GM12878 (cell line): ENCODE measurements around the gene FNDC3B. TPM values are rescaled to one million over a fixed set of nuclear protein-coding genes. Genes with fewer than 3 reads are reported as not detected.

Experiments used
- ATAC-seq: fragments of 200-7000 bp; cut with Tn5 transposase; 3 replicates; pipeline ENCODE4 v1.9.1; 2020; ENCODE audit warnings: mild to moderate bottlenecking, moderate library complexity
- BruUV-seq: library from RNA; stranded (reverse); fragments of 400-500 nt; replicated peaks from 2 replicates; lab custom pipeline; 2021; lab: Mats Ljungman, UMichigan
- CTCF ChIA-PET: fragments of 300-600 bp; sonication (Branson Sonifier 250); formaldehyde crosslinking; extraction: SDS; loops from one replicate; lab custom pipeline; 2021; ENCODE audit warnings: inconsistent platforms; lab: Yijun Ruan, JAX
- POLR2A ChIA-PET: fragments of 350-600 bp; formaldehyde crosslinking; extraction: SDS; loops from one replicate; lab custom pipeline; 2021; ENCODE audit warnings: inconsistent platforms; lab: Charles Lee
- RAD21 ChIA-PET: fragments of 300-600 bp; sonication (Branson Sonifier 250); formaldehyde crosslinking; loops from one replicate; lab custom pipeline; 2023; ENCODE audit warnings: antibody characterized with exemption; ENCODE audit not compliant: unreplicated experiment; lab: Charles Lee
- SMC1A ChIA-PET: fragments of 300-600 bp; sonication (Branson Sonifier 250); formaldehyde crosslinking; loops from one replicate; lab custom pipeline; 2023; ENCODE audit not compliant: unreplicated experiment, uncharacterized antibody; lab: Charles Lee
- DNase-seq: peaks from one replicate; pipeline ENCODE4 v3.0.0-alpha.2; 2011; ENCODE audit warnings: low read depth, low spot score
- FAIRE-seq: peaks from 3 replicates; lab custom pipeline; 2011; peaks lifted over from hg19 to GRCh38; lab: Jason Lieb, UNC
- H2AFZ ChIP-seq: 2 replicates; pipeline ENCODE4 v1.6.0; 2011; ENCODE audit warnings: low read depth, low read length, control low read depth; ENCODE audit not compliant: control insufficient read depth
- H3K27ac ChIP-seq: 2 replicates; pipeline ENCODE4 v1.5.1; 2011; ENCODE audit warnings: control low read depth; ENCODE audit not compliant: control insufficient read depth, insufficient read depth
- H3K27me3 ChIP-seq, 2 experiments: replicated peaks in 1 of 2; 2 replicates each; pipeline versions ENCODE4 v1.6.0 to v1.6.1; 2011; ENCODE audit warnings: low read length in 1 of 2; ENCODE audit not compliant: control insufficient read depth in 2 of 2, insufficient read depth in 2 of 2
- H3K36me3 ChIP-seq, 2 experiments: 2 replicates each; pipeline ENCODE4 v1.5.1; 2011; ENCODE audit warnings: low read length in 1 of 2; ENCODE audit not compliant: control insufficient read depth in 2 of 2, insufficient read depth in 2 of 2
- H3K4me1 ChIP-seq: 2 replicates; pipeline ENCODE4 v1.6.1; 2011; ENCODE audit warnings: mild to moderate bottlenecking, low read length, moderate library complexity, mixed read lengths; ENCODE audit not compliant: control insufficient read depth, insufficient read depth
- H3K4me2 ChIP-seq: 2 replicates; pipeline ENCODE4 v1.6.0; 2011; ENCODE audit warnings: control low read depth; ENCODE audit not compliant: control insufficient read depth, insufficient read depth
- H3K4me3 ChIP-seq: fragments of 200-600 bp; sonication (generic); 2 replicates; pipeline ENCODE4 v1.5.1; 2016
- H3K79me2 ChIP-seq: 2 replicates; pipeline ENCODE4 v1.6.0; 2011; ENCODE audit warnings: low read length; ENCODE audit not compliant: control insufficient read depth, insufficient read depth
- H3K9ac ChIP-seq: 2 replicates; pipeline ENCODE4 v1.8.0; 2011; ENCODE audit warnings: low read length, control low read depth, mixed read lengths; ENCODE audit not compliant: control insufficient read depth, insufficient read depth
- H3K9me3 ChIP-seq: replicated peaks from 3 replicates; pipeline ENCODE4 v1.5.1; 2011; ENCODE audit warnings: mild to moderate bottlenecking, low read length; ENCODE audit not compliant: control insufficient read depth, insufficient read depth
- H4K20me1 ChIP-seq: 2 replicates; pipeline ENCODE4 v1.6.0; 2011; ENCODE audit not compliant: control insufficient read depth, insufficient read depth
- HDAC2 ChIP-seq: fragments of 200-600 bp; sonication (generic); IDR thresholded peaks from 2 replicates; pipeline ENCODE4 v1.6.1; 2017
- MTA2 ChIP-seq: fragments of 450-650 bp; IDR thresholded peaks from 2 replicates; pipeline ENCODE4 v1.6.1; 2016; ENCODE audit warnings: low read depth, mild to moderate bottlenecking, moderate library complexity
- MXI1 ChIP-seq: fragments of 150-350 bp; IDR thresholded peaks from 2 replicates; pipeline ENCODE4 v1.6.1; 2011; ENCODE audit warnings: low read depth, mild to moderate bottlenecking, inconsistent platforms, low read length, improper control_type of control experiment
- TCF3 ChIP-seq: IDR thresholded peaks from 2 replicates; pipeline ENCODE4 v1.6.1; 2012; ENCODE audit warnings: low read depth, mild to moderate bottlenecking, low read length, borderline replicate concordance; ENCODE audit not compliant: insufficient read depth
- ZBED1 ChIP-seq: IDR thresholded peaks from 2 replicates; pipeline ENCODE4 v1.6.1; 2016; ENCODE audit warnings: borderline replicate concordance
- WGBS: methylation state at CpG from one replicate; pipeline ENCODE4 v1.1.6; 2016; ENCODE audit warnings: low lambda C conversion rate; ENCODE audit not compliant: insufficient replicate concordance, insufficient coverage; ENCODE audit errors: missing lambda C conversion rate; 5-methylcytosine and 5-hydroxymethylcytosine counted together
- in situ Hi-C: fragments of 300-500 bp; cut with MboI; formaldehyde crosslinking; loops from 9 replicates; pipeline ENCODE4 v1.14.3; 2018; ENCODE audit warnings: mixed read lengths
- intact Hi-C: fragments of 100-400 bp; cut with micrococcal nuclease; formaldehyde crosslinking; loops from one replicate; pipeline ENCODE4 v1.14.2; 2022; ENCODE audit not compliant: unreplicated experiment
- polyA plus RNA-seq, 11 experiments: library from polyadenylated mRNA; depleted of rRNA in 4 of 11; unstranded in 6 of 11; stranded (reverse) in 5 of 11; fragments of >200 nt; fragmentation: Nextera tagmentation in 4 of 11; fragmentation: Illumina TruSeq in 1 of 11; extraction: Ambion mirVana in 4 of 11; extraction: Trizol in 1 of 11; gene quantifications; 1 replicate in 1 of 11; 2 replicates in 10 of 11; pipeline versions ENCODE4 v1.2.1 to v1.2.3, GENCODE V29; 2011 to 2016; ENCODE audit warnings: inconsistent platforms in 2 of 11, missing spikeins in 2 of 11, low read depth in 1 of 11
- total RNA-seq, 4 experiments: library from RNA; depleted of rRNA in 3 of 4; stranded (reverse); fragments of >200 nt in 3 of 4; fragmentation: Illumina TruSeq in 1 of 4; extraction: Trizol in 1 of 4; gene quantifications; 2 replicates each; pipeline versions ENCODE4 v1.2.1 to v1.2.3, GENCODE V29; 2013 to 2021
- TF ChIP-seq, protein P1 (sequence below): fragments of 450-650 bp; formaldehyde crosslinking; IDR thresholded peaks from 2 replicates; pipeline ENCODE4 v1.4.0; 2020; ENCODE audit warnings: mild to moderate bottlenecking, moderate library complexity

The FNDC3B gene
- total and polyA plus RNA-seq, 10 of the 15 experiments (the other 5 are each of a cell fraction or from before 2014, with no cell fraction given) = 7.9 to 35.0 (median 18.5) TPM

DNA sequence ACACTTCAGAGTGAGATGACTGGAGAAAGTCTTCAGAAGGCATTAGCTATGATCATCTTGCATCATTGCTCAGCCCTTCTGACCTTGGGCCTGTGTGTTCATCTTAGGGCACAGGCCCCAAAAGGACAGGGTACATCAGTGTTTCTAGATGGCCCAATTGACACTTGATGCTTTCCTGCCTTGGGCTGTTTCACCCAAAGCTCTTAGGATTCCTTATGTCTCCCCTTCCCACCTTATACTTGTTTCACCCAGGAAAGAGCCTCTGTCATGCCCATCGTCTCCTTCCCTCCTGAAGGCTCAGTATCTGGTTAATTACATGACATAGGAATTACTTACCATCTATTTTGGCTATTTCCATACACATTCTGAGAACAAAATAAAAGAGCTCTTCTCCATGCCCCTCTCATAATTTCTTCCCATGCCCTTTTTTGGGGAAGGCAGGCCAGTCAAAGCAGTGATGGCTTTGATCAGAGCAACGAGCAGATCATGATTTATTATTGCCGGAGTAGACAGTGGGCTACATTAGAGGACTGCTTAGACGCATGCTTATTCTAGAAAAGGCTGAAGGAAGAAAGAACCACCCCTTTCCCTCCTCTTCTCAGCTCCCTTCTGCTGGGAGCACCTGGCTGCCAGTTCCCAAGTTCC lies 335.9 kb downstream of the FNDC3B start:
- Histone ChIP-seq H3K9ac (no peak overlapping the region), H3K4me2 (no peak overlapping the region), H3K4me1 (no peaks in the 10 kb centered on the region), H3K4me3 (no peak overlapping the region), H4K20me1 (no peaks in the 10 kb centered on the region; the same call in 1 of the 2 replicates), H3K36me3 (peaks cover 8 to 13% of the 10 kb centered on the region in 2 experiments), H2AFZ (no peak overlapping the region), H3K27ac (no peak overlapping the region), H3K27me3 (no peaks in the 10 kb centered on the region), H3K9me3 (no peaks in the 10 kb centered on the region; the same call in 2 of the 3 replicates), H3K79me2 (no peaks in the 10 kb centered on the region)
- in situ Hi-C loops = no loop called here
- intact Hi-C loops = no loop called here
- ChIA-PET SMC1A (no interaction called here), POLR2A (no interaction called here), RAD21 (no interaction called here), CTCF (interaction anchor here (1.0 to 1.3 kb wide), 3 partner anchors 205 to 291 kb away, joined by 3 to 4 read pairs (median 3); no protein-coding TSS in a partner anchor)
- WGBS = 97% methylated on average over 4 of the region's 4 CpGs
- ATAC-seq (no peak), FAIRE-seq (peak; percentile 23), DNase-seq (no peak)
- BruUV-seq = no TSS peak
- no peak for TF ChIP-seq HDAC2

DNA sequence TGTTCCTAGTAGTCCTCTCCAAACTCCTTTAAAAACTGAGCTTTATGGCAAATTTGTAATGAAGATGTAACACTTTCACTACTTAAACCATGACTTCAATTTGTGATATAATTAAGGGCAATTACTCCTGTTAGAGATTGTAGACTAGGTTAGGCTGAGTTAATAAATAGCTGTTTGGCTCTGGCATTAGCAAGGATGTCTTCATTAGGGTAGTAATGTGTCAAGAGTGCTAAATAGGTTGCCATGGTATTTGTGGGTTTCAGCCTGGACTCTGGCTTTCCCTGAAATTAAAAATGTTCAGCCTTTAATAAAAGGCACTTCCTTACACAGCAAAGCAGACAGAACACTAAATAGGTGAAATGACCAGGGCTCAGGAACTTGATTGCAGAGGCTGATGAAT lies 337.0 kb downstream of the FNDC3B start:
- ChIA-PET POLR2A (interaction anchor here (0.6 to 0.7 kb wide), 2 partner anchors 390 to 917 kb away, joined by 3 read pairs; no protein-coding TSS in a partner anchor), RAD21 (interaction anchor here (0.7 kb wide), 1 partner anchor 85 kb away, joined by 3 read pairs; no protein-coding TSS in a partner anchor), CTCF (interaction anchor here (0.9 kb wide), 1 partner anchor 8 kb away, joined by 4 read pairs; no protein-coding TSS in a partner anchor), SMC1A (no interaction called here)
- BruUV-seq = no TSS peak
- intact Hi-C loops = no loop called here
- no peak overlapping the region for H3K4me2 ChIP-seq
- in situ Hi-C loops = no loop called here
- no peaks in the 10 kb centered on the region; the same call in 1 of the 2 replicates for H4K20me1 ChIP-seq
- H3K27ac ChIP-seq = no peak overlapping the region
- no peaks in the 10 kb centered on the region for H3K79me2 ChIP-seq
- H2AFZ ChIP-seq = no peak overlapping the region
- H3K27me3 ChIP-seq = no peaks in the 10 kb centered on the region
- FAIRE-seq (no peak), DNase-seq (no peak), ATAC-seq (peak; percentile 33; the same call in 2 of the 3 replicates)
- H3K4me3 ChIP-seq = no peak overlapping the region
- peaks cover 8 to 20% of the 10 kb centered on the region in 2 experiments; a peak in 3 of 4 replicates for H3K36me3 ChIP-seq
- no peak overlapping the region for H3K9ac ChIP-seq
- no peaks in the 10 kb centered on the region for H3K4me1 ChIP-seq
- TF ChIP-seq MXI1 = no peak
- TF ChIP-seq TCF3 = no peak
- TF ChIP-seq MTA2 = peak; percentile 70; the same call in 1 of the 2 replicates
- TF ChIP-seq, protein P1, sequence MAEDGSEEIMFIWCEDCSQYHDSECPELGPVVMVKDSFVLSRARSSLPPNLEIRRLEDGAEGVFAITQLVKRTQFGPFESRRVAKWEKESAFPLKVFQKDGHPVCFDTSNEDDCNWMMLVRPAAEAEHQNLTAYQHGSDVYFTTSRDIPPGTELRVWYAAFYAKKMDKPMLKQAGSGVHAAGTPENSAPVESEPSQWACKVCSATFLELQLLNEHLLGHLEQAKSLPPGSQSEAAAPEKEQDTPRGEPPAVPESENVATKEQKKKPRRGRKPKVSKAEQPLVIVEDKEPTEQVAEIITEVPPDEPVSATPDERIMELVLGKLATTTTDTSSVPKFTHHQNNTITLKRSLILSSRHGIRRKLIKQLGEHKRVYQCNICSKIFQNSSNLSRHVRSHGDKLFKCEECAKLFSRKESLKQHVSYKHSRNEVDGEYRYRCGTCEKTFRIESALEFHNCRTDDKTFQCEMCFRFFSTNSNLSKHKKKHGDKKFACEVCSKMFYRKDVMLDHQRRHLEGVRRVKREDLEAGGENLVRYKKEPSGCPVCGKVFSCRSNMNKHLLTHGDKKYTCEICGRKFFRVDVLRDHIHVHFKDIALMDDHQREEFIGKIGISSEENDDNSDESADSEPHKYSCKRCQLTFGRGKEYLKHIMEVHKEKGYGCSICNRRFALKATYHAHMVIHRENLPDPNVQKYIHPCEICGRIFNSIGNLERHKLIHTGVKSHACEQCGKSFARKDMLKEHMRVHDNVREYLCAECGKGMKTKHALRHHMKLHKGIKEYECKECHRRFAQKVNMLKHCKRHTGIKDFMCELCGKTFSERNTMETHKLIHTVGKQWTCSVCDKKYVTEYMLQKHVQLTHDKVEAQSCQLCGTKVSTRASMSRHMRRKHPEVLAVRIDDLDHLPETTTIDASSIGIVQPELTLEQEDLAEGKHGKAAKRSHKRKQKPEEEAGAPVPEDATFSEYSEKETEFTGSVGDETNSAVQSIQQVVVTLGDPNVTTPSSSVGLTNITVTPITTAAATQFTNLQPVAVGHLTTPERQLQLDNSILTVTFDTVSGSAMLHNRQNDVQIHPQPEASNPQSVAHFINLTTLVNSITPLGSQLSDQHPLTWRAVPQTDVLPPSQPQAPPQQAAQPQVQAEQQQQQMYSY (CRISPR knock-in tag) = no peak
- no peak for TF ChIP-seq ZBED1
- TF ChIP-seq, all 136 proteins: peak for 1
- H3K9me3 ChIP-seq = no peaks in the 10 kb centered on the region; the same call in 2 of the 3 replicates
